Right lobe of liver (tissue), 4 donors: ENCODE results near the gene FAM13A.

Source experiments
- CTCF ChIP-seq, 4 donors: fragments of 200-600 bp in 3 of 4; fragments of 450-650 bp in 1 of 4; IDR thresholded peaks; one replicate each; pipeline versions ENCODE4 v1.5.1 to v1.8.0; 2016 to 2022; ENCODE audit warnings: antibody characterized with exemption in 4 of 4, mild to moderate bottlenecking in 2 of 4
- POLR2A ChIP-seq: fragments of 450-650 bp; IDR thresholded peaks from one replicate; pipeline ENCODE4 v1.6.1; 2017; ENCODE audit warnings: antibody characterized with exemption, mild to moderate bottlenecking
- donor health status: DM: no; HTN: no; CAD: no.
- donor health status: DM: no; HTN: no; CAD: no.
- donor health status: DM: no; HTN: yes; CAD: no.

DNA sequence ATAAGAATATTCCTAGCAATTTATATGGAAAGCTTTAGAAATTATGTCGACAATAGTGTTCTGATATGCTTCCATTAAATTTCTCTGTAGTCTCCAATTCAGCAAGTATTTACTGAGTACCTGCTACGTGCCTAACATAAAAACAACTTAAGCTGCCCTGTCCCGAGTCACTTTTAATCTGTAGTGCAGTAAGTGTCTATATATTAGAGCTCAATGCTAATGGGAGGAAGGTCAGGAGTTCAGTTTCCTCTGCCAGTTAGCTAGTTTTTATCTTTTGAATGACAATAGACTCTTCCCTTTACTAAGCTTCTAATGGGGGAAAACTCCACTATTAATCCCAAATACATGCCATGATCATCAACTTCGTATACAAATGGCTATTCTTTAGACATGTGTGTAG lies 240.6 kb downstream of the FAM13A start:
- no peak for TF ChIP-seq CTCF (IDR thresholded peaks at IDR 0.05)
- no peak for TF ChIP-seq POLR2A
